Liver (tissue), 9 donors: ENCODE results near the gene ANP32A. TPM values are rescaled to one million over a fixed set of nuclear protein-coding genes. Genes with fewer than 3 reads are reported as not detected.

Experiments used
- DNase-seq: peaks from one replicate; pipeline ENCODE4 v3.0.0-alpha.2; 2017; ENCODE audit warnings: low spot score
- H3K27ac ChIP-seq, 2 donors: one replicate each; pipeline ENCODE4 v1.7.0; 2013; ENCODE audit warnings: inconsistent platforms in 2 of 2, low read length in 2 of 2, control low read depth in 1 of 2, low read depth in 1 of 2, mild to moderate bottlenecking in 1 of 2
- H3K27me3 ChIP-seq, 4 donors: one replicate each; pipeline versions ENCODE4 v1.6.1 to v1.7.0; 2013; ENCODE audit warnings: low read length in 3 of 4, inconsistent platforms in 1 of 4, mild to moderate bottlenecking in 1 of 4, moderate library complexity in 1 of 4; ENCODE audit not compliant: control insufficient read depth in 4 of 4, insufficient read depth in 4 of 4
- H3K36me3 ChIP-seq, 4 donors: one replicate each; pipeline versions ENCODE4 v1.6.1 to v1.7.0; 2013; ENCODE audit warnings: low read length in 3 of 4, mild to moderate bottlenecking in 3 of 4, low read depth in 1 of 4, moderate library complexity in 1 of 4; ENCODE audit not compliant: control insufficient read depth in 4 of 4, insufficient read depth in 3 of 4
- H3K4me1 ChIP-seq, 4 donors: one replicate each; pipeline versions ENCODE4 v1.6.1 to v1.7.0; 2013; ENCODE audit warnings: low read length in 3 of 4, mild to moderate bottlenecking in 3 of 4, moderate library complexity in 1 of 4; ENCODE audit not compliant: control insufficient read depth in 4 of 4, insufficient read depth in 4 of 4
- H3K4me3 ChIP-seq, 3 donors: one replicate each; pipeline versions ENCODE4 v1.6.1 to v1.7.0; 2013; ENCODE audit warnings: low read length in 3 of 3, control low read depth in 1 of 3, low read depth in 1 of 3, mild to moderate bottlenecking in 1 of 3
- H3K9ac ChIP-seq, 2 donors: one replicate each; pipeline ENCODE4 v1.7.0; 2013; ENCODE audit warnings: low read length in 2 of 2, mild to moderate bottlenecking in 2 of 2, moderate library complexity in 2 of 2, control low read depth in 1 of 2, low read depth in 1 of 2
- H3K9me3 ChIP-seq, 4 donors: one replicate each; pipeline versions ENCODE4 v1.6.1 to v1.7.0; 2013; ENCODE audit warnings: low read length in 3 of 4; ENCODE audit not compliant: control insufficient read depth in 4 of 4
- EGR1 ChIP-seq, 2 donors: IDR thresholded peaks; 2 replicates each; pipeline ENCODE4 v1.6.1; 2016 to 2018; ENCODE audit warnings: antibody characterized with exemption in 2 of 2, low read depth in 2 of 2
- FOXA1 ChIP-seq: IDR thresholded peaks from 2 replicates; pipeline ENCODE4 v1.6.1; 2016; ENCODE audit warnings: antibody characterized with exemption
- FOXA2 ChIP-seq: IDR thresholded peaks from 2 replicates; pipeline ENCODE4 v1.6.1; 2016; ENCODE audit warnings: antibody characterized with exemption
- GABPA ChIP-seq, 2 donors: IDR thresholded peaks in 1 of 2; conservative IDR thresholded peaks in 1 of 2; 2 replicates each; pipeline ENCODE4 v1.6.1; 2016; ENCODE audit warnings: antibody characterized with exemption in 2 of 2, mild to moderate bottlenecking in 1 of 2, moderate library complexity in 1 of 2
- HNF4A ChIP-seq, 2 donors: conservative IDR thresholded peaks; 2 replicates each; pipeline ENCODE4 v1.6.1; 2016; ENCODE audit warnings: antibody characterized with exemption in 2 of 2, mild to moderate bottlenecking in 2 of 2
- HNF4G ChIP-seq: IDR thresholded peaks from 2 replicates; pipeline ENCODE4 v1.6.1; 2016; ENCODE audit warnings: antibody characterized with exemption
- JUND ChIP-seq, 2 donors: IDR thresholded peaks; 2 replicates each; pipeline ENCODE4 v1.6.1; 2016; ENCODE audit warnings: antibody characterized with exemption in 2 of 2
- NR2F2 ChIP-seq: IDR thresholded peaks from 2 replicates; pipeline ENCODE4 v1.6.1; 2016; ENCODE audit warnings: antibody characterized with exemption
- RAD21 ChIP-seq, 2 donors: IDR thresholded peaks; 2 replicates each; pipeline ENCODE4 v1.6.1; 2016; ENCODE audit warnings: antibody characterized with exemption in 2 of 2, mild to moderate bottlenecking in 2 of 2
- REST ChIP-seq: IDR thresholded peaks from 2 replicates; pipeline ENCODE4 v1.6.1; 2016; ENCODE audit warnings: antibody characterized with exemption, mild to moderate bottlenecking
- RXRA ChIP-seq, 2 donors: IDR thresholded peaks; 2 replicates each; pipeline ENCODE4 v1.6.1; 2017 to 2018; ENCODE audit warnings: antibody characterized with exemption in 2 of 2, mild to moderate bottlenecking in 1 of 2
- SP1 ChIP-seq: IDR thresholded peaks from 2 replicates; pipeline ENCODE4 v1.6.1; 2018; ENCODE audit warnings: antibody characterized with exemption, mild to moderate bottlenecking
- TAF1 ChIP-seq: conservative IDR thresholded peaks from 2 replicates; pipeline ENCODE4 v1.6.1; 2016; ENCODE audit warnings: antibody characterized with exemption, mild to moderate bottlenecking
- YY1 ChIP-seq: IDR thresholded peaks from 2 replicates; pipeline ENCODE4 v1.6.1; 2016; ENCODE audit warnings: antibody characterized with exemption, mild to moderate bottlenecking
- WGBS: extraction: QIAGEN DNeasy Blood & Tissue Kit; methylation state at CpG from one replicate; pipeline ENCODE4 v1.1.7; 2013; 5-methylcytosine and 5-hydroxymethylcytosine counted together
- polyA plus RNA-seq, 2 donors: library from polyadenylated mRNA; stranded (reverse) in 1 of 2; unstranded in 1 of 2; fragments of 200-250 nt in 1 of 2; fragments of >200 nt in 1 of 2; fragmentation: Nextera tagmentation in 1 of 2; extraction: Ambion mirVana in 1 of 2; gene quantifications; one replicate each; pipeline versions ENCODE4 v1.2.1 to v1.2.3, GENCODE V29; 2013 to 2015
- total RNA-seq, 2 donors: library from RNA; depleted of rRNA; stranded (reverse); fragments of >200 nt; gene quantifications; one replicate each; pipeline ENCODE4 v1.2.3, GENCODE V29; 2014
- TF ChIP-seq, protein P1 (sequence below): IDR thresholded peaks from 2 replicates; pipeline ENCODE4 v1.6.1; 2016; ENCODE audit warnings: antibody characterized with exemption
- TF ChIP-seq, protein P2 (sequence below): IDR thresholded peaks from 2 replicates; pipeline ENCODE4 v1.6.1; 2016; ENCODE audit warnings: antibody characterized with exemption
- TF ChIP-seq, protein P3 (sequence below): IDR thresholded peaks from 2 replicates; pipeline ENCODE4 v1.6.1; 2016; ENCODE audit warnings: antibody characterized with exemption
- donor health status: healthy.
- donor health status: healthy.
- donor health status: healthy.
- donor health status: healthy.
- donor health status: healthy.

The ANP32A gene
- total and polyA plus RNA-seq, 4 donors, result 30.5 to 60.4 (median 39.4) TPM

DNA sequence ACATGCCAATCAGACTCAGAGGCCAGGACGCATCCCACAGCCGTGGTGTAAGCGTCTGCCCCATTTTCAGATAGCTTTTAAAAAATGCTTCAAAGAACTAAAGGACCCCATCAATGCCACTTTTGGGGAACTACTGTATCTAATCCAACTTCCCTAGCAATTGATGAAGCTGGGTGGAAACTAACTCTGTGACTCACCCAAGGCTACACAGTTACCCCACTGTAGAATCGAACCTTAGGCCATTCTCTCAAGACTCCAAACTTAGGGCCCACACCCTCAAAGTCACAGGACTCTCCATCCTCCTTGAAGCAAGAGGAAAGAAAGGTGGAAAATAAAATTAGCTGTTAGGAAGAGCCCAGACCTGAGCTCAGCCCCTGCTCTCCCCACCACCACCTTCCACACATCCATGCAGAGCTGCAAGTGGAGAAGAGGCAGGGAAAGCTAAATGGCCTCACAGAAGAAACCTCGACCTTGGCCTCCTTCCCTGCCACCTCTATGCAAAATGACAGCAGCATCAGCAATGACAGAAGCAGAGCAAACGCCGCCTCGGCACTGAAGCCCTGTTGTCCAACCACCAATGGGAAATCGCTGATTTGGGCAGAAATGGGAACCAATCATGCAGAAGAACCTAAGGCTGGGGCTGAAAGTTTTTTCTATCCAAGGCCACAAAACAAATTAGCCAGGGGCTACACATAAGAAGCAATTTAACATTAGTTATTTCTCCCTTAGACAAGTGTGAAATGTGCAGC lies 22.2 kb downstream of the ANP32A start (continued):
- TF ChIP-seq REST (no peak), HNF4A (conservative IDR thresholded peaks at IDR 0.05) (no peak), RXRA (IDR thresholded peaks at IDR 0.05) (no peak)
- TF ChIP-seq, protein P1, sequence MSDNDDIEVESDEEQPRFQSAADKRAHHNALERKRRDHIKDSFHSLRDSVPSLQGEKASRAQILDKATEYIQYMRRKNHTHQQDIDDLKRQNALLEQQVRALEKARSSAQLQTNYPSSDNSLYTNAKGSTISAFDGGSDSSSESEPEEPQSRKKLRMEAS, result no peak
- TF ChIP-seq, protein P2, sequence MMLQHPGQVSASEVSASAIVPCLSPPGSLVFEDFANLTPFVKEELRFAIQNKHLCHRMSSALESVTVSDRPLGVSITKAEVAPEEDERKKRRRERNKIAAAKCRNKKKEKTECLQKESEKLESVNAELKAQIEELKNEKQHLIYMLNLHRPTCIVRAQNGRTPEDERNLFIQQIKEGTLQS, result no peak

DNA sequence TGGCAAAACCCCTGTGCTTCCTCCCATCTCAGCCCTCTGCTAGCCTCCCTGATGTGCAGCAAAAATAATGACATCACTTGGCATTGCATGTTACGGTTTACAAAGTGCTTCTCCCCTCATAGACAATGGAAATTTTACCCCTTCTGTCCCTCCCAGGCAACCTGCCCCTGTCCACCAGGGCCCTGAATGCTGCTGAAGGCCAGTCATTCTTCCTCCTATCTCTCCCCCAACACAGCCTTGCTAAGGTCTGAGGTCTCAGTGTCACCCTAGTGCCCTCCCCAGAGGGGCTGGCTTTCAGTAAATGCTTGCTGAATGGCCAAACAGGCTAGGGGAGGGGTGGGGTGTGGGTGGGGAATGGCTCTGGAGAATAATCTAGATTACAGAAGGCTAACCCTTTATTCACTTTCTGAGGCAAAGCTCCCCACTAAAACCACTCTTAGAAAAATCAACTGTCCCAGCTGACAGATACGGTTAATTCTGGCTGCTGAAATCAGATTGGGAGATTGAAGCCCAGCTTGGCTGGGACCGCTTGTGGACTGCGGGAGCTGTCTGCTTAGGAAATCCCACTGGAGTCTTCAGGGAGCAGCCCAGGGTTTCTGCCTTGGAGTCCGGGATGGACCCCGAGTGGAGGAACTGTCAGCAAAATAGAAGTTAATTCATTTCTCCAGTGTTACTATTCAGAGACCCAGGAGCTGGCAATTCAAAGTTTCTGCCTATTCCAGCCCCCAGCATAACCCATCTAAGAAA lies 22.9 kb downstream of the ANP32A start:
- Histone ChIP-seq H3K9ac (no peak overlapping the region), H3K27me3 (no peaks in the 10 kb centered on the region), H3K4me3 (no peak overlapping the region), H3K4me1 (peaks cover 19 to 60% (median 43%) of the 10 kb centered on the region in 4 donors), H3K27ac (no peak overlapping the region), H3K36me3 (no peaks in the 10 kb centered on the region), H3K9me3 (no peaks in the 10 kb centered on the region)
- no peak for DNase-seq
- 87% methylated on average over 6 of the region's 6 CpGs for WGBS
- no peak for TF ChIP-seq HNF4G

DNA sequence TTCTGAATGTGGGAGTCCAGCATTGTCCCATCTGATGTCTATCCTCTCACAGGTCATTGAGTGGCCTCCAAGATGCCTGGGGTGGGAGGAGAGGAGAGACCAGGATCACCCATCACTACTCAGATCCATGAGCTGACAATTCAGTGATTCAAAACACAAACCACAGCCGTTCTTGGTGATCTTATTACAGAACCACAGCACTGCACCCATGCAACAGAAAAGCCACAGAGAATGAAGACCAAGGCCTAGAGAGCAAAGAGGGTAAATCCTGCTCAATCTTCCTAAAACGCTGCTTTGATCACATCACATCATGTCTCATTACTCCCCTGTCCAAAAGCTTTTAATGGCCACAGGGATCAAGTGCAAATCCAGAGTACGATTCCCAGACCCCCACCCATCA lies 23.5 kb downstream of the ANP32A start:
- no peaks in the 10 kb centered on the region for H3K27me3 ChIP-seq
- no peak overlapping the region for H3K27ac ChIP-seq
- H3K36me3 ChIP-seq, result no peaks in the 10 kb centered on the region
- no peak overlapping the region for H3K4me3 ChIP-seq
- 78% methylated on average over 3 of the region's 3 CpGs for WGBS
- no peak overlapping the region for H3K9ac ChIP-seq
- peaks cover 19 to 57% (median 42%) of the 10 kb centered on the region in 4 donors for H3K4me1 ChIP-seq
- DNase-seq, result no peak
- H3K9me3 ChIP-seq, result no peaks in the 10 kb centered on the region
- TF ChIP-seq TAF1 (no peak), RAD21 (IDR thresholded peaks at IDR 0.05) (no peak), YY1 (no peak), REST (no peak), GABPA (IDR thresholded peaks at IDR 0.05 in 1 of 2, conservative IDR thresholded peaks at IDR 0.05 in 1 of 2) (no peak), NR2F2 (no peak), RXRA (IDR thresholded peaks at IDR 0.05) (no peak), EGR1 (IDR thresholded peaks at IDR 0.05; ENCODE audit: low read depth in 2 of 2) (no peak), SP1 (no peak), HNF4A (conservative IDR thresholded peaks at IDR 0.05) (no peak), FOXA1 (no peak), FOXA2 (no peak), JUND (IDR thresholded peaks at IDR 0.05) (no peak)
- TF ChIP-seq, protein P1, result no peak
- TF ChIP-seq, protein P3, sequence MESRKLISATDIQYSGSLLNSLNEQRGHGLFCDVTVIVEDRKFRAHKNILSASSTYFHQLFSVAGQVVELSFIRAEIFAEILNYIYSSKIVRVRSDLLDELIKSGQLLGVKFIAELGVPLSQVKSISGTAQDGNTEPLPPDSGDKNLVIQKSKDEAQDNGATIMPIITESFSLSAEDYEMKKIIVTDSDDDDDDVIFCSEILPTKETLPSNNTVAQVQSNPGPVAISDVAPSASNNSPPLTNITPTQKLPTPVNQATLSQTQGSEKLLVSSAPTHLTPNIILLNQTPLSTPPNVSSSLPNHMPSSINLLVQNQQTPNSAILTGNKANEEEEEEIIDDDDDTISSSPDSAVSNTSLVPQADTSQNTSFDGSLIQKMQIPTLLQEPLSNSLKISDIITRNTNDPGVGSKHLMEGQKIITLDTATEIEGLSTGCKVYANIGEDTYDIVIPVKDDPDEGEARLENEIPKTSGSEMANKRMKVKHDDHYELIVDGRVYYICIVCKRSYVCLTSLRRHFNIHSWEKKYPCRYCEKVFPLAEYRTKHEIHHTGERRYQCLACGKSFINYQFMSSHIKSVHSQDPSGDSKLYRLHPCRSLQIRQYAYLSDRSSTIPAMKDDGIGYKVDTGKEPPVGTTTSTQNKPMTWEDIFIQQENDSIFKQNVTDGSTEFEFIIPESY, result no peak
- TF ChIP-seq, protein P2, result no peak
